Neural cell (in vitro differentiated cells): Measurements from ENCODE around the gene NUTM1.

Experiments used
- CTCF ChIP-seq: fragments of 450-650 bp; IDR thresholded peaks from 2 replicates; pipeline ENCODE4 v1.5.1; 2014; ENCODE audit warnings: antibody characterized with exemption, mild to moderate bottlenecking, moderate library complexity; ENCODE audit not compliant: poor library complexity, severe bottlenecking
- EP300 ChIP-seq: fragments of 450-650 bp; conservative IDR thresholded peaks from 2 replicates; pipeline ENCODE4 v1.6.1; 2014; ENCODE audit warnings: antibody characterized with exemption, mild to moderate bottlenecking, moderate library complexity; ENCODE audit not compliant: poor library complexity, severe bottlenecking
- EZH2 ChIP-seq: fragments of 200-600, 300-800 bp; shearing (Covaris generic), sonication (generic); IDR thresholded peaks from 2 replicates; pipeline ENCODE4 v1.6.1; 2014; ENCODE audit warnings: antibody characterized with exemption, low read length, borderline replicate concordance, mild to moderate bottlenecking; ENCODE audit not compliant: insufficient read depth, poor library complexity, severe bottlenecking
- MXI1 ChIP-seq: fragments of 450-650 bp; conservative IDR thresholded peaks from 2 replicates; pipeline ENCODE4 v1.6.1; 2014; ENCODE audit warnings: antibody characterized with exemption, mild to moderate bottlenecking; ENCODE audit not compliant: poor library complexity, severe bottlenecking
- POLR2AphosphoS5 ChIP-seq: IDR thresholded peaks from 2 replicates; pipeline ENCODE4 v1.6.1; 2012
- RAD21 ChIP-seq: fragments of 450-650 bp; conservative IDR thresholded peaks from 2 replicates; pipeline ENCODE4 v1.6.1; 2014; ENCODE audit warnings: antibody characterized with exemption, mild to moderate bottlenecking, moderate library complexity
- REST ChIP-seq: IDR thresholded peaks from 2 replicates; pipeline ENCODE4 v1.6.1; 2012; ENCODE audit warnings: borderline replicate concordance
- SMC3 ChIP-seq: fragments of 450-650 bp; conservative IDR thresholded peaks from 2 replicates; pipeline ENCODE4 v1.6.1; 2014; ENCODE audit warnings: antibody characterized with exemption, mild to moderate bottlenecking, moderate library complexity; ENCODE audit not compliant: poor library complexity
- TAF1 ChIP-seq: IDR thresholded peaks from 2 replicates; pipeline ENCODE4 v1.6.1; 2012; ENCODE audit warnings: low read depth

GRCh38 chr15:34354286-34354685 lies 11.2 kb downstream of the NUTM1 start:
- no peak for TF ChIP-seq SMC3
- TF ChIP-seq EP300 = no peak
- TF ChIP-seq EZH2 = no peak
- no peak for TF ChIP-seq MXI1
- TF ChIP-seq RAD21 = no peak
- TF ChIP-seq CTCF = no peak
- no peak for TF ChIP-seq POLR2AphosphoS5
- no peak for TF ChIP-seq TAF1
- no peak for TF ChIP-seq REST
